ENCODE measurements around the gene ADGRG1.
"Not testable (repeated sequence)": the region's sequence is repeated elsewhere in the genome, so short reads cannot be mapped to it uniquely, and the experiment has no call there.

ADGRG1 gene

DNA sequence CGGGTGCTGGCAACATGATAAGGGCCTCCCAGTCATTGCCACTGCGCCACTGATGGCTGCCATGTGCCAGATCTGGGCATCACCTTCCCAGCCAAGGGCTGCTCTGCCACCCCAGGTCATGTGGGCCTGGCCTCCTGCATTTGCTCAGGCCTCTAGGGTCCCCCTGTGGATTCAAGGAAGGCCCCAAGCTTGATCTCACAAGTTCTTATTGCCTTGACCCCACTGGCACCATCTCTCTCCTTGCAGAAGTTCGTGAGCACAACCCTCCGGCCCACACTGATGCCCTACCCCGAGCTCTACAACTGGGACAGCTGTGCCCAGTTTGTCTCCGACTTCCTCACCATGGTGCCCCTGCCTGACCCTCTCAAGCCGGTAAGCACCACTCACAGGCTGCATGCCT lies 71.5 kb downstream of the ADGRG1 start:
- DNase-seq (ENCODE audit: low read depth): no peak

DNA sequence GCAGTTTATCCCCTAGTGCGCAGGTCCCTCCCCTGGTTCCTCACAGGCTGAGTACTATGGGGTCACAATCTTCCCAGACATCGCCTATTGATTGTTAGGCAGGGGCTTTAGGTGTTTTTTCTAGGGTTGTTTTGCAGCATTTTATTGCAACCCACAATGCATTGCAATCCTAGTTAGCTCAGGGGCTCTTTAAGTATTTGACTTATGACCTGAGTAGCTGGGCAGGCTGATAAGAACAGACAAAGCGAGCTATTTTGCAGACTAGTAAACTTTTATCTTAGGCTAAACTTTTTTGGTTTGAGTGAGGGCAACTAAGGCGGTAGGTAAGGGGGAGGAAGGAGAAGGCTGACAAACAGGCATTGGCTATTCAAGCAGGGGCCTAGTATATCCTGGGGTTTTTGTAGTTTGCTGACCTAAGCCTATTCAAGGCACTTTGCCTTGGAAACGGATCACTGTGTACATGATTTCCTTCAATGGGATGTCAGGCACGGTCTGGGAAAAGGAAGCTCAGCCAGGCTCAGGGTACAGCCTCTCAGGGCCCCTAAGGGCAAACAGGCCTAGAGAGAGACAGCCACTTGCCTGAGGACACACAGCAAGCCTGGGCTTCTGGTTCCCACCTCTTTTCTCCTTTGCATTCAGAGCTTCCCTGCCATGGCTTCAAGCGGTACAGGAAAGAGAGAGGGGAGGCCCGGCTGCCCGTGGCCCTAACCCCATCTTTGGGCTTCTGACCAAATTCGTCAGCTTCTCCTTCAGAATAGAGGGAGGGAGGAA lies 72.5 kb downstream of the ADGRG1 start:
- DNase-seq (ENCODE audit: low read depth): no peak

GRCh38 chr16:57701759-57702371 lies 73.4 kb downstream of the ADGRG1 start:
- no peak for DNase-seq (ENCODE audit: low read depth)

GRCh38 chr16:57703416-57704010 lies 75.1 kb downstream of the ADGRG1 start:
- no peak for DNase-seq (ENCODE audit: low read depth)

DNA sequence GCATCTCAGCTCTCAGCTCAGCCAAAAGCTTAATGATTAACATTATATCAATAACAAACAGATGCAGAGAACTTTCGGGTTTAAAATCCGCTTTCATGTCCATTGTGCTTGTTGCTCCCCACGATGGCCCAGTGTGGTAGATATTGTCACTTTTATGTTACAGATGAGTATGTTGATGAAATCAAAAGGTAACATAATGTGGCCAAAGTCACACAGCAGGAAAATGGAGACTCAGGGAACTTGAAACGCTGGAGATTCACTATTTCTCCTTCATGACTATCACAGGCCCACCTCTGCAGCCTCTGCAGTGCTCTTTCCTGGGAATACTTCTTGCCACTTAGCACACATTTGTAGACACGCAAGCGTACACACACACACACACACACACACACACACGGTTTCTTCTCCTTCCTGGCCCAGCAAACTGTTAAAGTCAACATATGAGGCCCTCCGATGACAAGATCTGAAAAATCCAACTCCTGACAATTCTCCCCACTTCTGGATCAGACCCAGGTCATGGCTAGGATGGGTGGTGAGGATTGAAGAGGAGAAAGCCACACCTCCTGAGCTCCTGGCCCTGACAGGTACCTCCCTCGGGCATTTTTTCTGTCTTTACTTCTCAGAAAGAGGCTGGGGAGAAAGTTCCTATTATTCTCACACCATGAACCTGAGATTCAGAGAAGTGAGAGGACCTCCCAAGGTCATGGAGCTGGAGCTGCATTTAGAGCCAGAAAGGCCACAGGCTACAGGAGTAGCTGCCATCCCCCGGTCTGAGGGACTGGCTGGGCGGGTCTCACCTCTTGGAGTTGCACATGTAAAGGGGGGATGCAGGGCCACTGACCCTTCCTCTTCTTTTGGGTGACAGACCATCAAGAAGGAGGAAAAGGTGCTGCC lies 75.8 kb downstream of the ADGRG1 start:
- DNase-seq (ENCODE audit: low read depth): no peak

GRCh38 chr16:57704905-57705852 lies 76.7 kb downstream of the ADGRG1 start:
- no peak for DNase-seq (ENCODE audit: low read depth)

DNA sequence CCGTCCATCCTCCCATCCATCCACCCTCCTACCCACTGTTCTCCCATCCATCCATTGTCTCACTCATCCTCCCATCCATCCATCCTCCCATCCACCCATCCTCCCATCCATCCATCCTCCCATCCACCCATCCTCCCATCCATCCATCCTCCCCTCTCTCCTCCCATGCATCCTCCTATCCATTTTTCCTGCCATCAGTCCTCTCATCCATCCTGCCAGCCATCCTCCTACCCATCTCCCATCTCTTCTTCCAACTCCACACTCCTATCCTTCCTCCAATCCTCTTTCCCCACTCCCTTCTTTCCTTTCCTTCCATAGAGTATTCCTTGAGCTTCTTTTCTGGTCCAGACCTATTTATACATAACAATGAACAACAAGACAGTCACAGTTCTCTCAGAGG lies 78.3 kb downstream of the ADGRG1 start:
- no peak for DNase-seq (ENCODE audit: low read depth)

DNA sequence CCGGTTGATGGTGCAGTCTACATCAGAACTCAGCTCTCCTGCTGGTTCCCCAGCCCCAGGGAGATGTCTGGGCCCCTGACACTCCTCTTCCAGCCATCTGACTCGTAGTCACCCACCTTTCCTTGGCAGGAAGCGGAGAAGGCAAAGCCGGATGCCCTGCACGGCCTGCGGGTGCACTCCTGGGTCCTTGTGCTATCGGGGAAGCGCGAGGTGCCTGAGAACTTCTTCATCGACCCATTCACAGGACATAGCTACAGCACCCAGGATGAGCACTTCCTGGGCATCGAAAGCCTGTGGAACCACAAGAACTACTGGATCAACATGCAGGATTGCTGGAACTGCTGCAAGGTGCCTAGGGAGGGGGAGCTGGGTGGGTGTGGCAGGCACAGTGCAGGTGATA lies 78.9 kb downstream of the ADGRG1 start:
- no peak for DNase-seq (ENCODE audit: low read depth)

DNA sequence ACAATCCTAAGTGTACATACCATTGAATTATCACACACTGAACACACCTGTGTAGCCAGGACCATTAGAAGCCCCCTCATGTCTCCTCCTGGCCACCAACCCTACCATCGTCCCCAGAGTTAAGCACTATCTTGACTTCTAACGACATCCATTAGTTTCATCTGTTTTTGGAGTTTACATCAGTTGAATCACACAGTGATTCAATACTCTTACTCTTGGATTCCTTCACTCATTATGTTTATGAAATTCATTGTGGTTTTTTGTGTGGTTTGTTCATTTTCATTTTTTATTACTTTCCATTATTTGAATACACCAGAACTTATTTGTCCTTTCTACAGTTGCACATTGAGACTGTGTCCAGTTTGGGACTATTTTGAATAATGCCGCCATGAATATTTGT lies 79.7 kb downstream of the ADGRG1 start:
- DNase-seq (ENCODE audit: low read depth): no peak

DNA sequence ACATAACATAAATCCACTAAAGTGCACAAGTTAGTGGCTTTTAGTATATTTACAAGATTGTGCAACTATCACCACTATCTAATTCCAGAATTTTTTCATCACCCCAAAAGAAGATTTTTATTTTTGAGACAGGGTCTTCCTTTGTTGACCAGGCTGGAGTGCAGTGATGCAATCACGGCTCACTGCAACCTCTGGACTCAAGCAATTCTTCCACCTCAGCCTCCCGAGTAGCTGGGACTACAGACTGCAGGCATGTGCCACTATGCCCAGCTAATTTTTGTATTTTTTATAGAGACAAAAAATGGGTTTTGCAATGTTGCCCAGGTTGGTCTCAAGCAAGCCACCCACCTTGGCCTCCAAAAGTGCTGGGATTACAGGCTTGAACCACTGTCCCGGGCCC lies 81.2 kb downstream of the ADGRG1 start:
- DNase-seq (ENCODE audit: low read depth): no peak

DNA sequence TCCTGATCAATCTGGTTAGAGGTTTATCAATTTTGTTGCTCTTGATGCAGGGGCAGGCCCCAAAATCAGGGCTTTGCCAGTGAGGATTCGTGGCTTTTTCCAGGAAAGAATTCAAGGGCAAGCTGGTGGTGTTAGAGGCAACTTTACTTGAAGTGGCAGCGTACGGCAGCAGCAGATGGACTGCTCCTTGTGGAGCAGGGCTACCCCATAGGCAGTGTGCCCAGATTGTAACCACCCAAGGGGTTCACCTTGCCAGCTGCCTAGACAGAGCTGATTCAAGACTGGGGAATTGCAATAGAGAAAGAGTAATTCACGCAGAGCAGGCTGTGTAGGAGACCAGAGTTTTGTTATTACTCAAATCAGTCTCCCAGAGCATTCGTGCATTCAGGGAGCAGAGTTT lies 82.9 kb downstream of the ADGRG1 start:
- DNase-seq (ENCODE audit: low read depth): no peak

DNA sequence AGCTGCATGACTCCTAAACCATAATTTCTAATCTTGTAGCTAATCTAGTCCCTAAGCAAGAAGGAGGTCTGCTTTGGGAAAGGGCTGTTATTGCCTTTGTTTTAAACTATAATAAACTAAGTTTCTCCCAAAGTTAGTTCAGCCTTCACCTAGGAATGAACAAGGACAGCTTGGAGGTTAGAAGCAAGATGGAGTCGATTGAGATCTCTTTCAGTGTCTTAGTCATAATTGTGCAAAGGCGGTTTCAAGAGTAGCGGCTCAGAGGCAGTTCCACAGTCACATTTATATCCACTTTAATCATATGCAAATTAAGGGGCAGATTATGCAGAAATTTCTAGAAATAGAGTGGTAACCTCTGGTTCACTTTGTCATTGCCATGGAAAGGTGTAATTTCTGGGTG lies 83.6 kb downstream of the ADGRG1 start:
- DNase-seq (ENCODE audit: low read depth): no peak

DNA sequence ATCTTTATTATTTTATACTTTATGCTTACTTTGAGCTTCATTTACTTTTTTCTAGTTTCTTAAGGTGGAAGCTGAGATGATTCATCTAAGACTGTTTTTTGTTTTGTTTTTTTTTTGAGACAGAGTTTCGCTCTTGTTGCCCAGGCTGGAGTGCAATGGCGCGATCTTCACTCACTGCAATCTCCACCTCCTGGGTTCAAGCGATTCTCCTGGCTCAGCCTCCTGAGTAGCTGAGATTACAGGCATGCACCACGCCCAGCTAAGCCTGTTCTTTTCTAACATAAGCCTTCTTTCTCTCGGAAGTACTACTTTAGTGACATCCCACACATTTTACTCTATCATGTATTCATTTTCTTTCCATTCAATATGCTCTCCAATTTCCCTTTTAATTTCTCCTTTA lies 84.1 kb downstream of the ADGRG1 start:
- not testable (repeated sequence) for DNase-seq (ENCODE audit: low read depth)

DNA sequence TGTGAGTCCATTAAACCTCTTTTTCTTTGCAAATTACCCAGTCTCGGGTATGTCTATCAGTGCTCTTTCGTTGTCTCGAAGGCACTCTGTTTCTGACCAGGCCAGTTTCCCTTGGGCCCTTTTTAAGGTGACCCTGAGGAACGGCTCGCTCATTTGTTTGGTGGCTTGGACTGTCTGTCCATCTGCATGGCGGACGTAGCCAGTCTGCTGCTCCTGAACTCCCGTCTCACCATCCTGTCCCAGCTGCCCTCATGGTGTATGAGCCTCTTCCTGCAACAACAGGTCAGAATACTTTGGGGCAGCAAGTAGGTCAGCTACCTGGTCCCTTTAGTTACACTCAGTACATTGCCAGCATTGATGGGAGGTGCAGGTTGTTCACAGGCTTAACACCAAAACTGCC lies 85.2 kb downstream of the ADGRG1 start:
- DNase-seq (ENCODE audit: low read depth): no peak

DNA sequence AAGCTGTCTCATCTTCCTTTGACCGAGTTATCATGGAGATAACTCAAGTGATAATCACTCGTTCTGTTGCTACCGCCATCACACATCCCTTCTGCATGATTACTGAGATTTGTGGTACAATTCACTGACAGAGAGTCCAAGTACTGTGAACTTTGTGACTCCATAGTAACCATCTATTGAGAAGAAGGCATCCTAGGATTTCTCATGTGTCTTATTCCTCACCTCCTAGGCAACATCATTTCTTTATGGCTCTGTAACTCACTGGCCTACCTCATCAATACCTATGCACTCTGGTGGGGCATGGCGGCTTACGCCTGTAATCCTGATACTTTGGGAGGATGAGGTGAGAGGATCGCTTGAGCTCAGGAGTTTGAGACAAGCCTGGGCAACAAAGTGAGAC lies 85.6 kb downstream of the ADGRG1 start:
- DNase-seq (ENCODE audit: low read depth): no peak

Measured in fibroblast of gingiva (primary cell).